Daoy (cell line): ENCODE data around the gene UBR3. TPM values are rescaled to one million over a fixed set of nuclear protein-coding genes. Genes with fewer than 3 reads are reported as not detected.
A peak's percentile ranks its signal among the peaks of the same experiment; 100 is the strongest.
"Not testable (repeated sequence)": the region's sequence is repeated elsewhere in the genome, so short reads cannot be mapped to it uniquely, and the experiment has no call there.

Experiments used
- DNase-seq: peaks from one replicate; pipeline ENCODE4 v3.0.0-alpha.2; 2015; ENCODE audit warnings: low read depth
- total RNA-seq: library from RNA; depleted of rRNA; stranded (reverse); fragments of >200 nt; shearing (Covaris generic); gene quantifications from 2 replicates; pipeline ENCODE4 v1.2.3, GENCODE V29; 2014

Gene UBR3
- total RNA-seq, 1 experiment from 2014 or later, result 19.7 TPM

DNA sequence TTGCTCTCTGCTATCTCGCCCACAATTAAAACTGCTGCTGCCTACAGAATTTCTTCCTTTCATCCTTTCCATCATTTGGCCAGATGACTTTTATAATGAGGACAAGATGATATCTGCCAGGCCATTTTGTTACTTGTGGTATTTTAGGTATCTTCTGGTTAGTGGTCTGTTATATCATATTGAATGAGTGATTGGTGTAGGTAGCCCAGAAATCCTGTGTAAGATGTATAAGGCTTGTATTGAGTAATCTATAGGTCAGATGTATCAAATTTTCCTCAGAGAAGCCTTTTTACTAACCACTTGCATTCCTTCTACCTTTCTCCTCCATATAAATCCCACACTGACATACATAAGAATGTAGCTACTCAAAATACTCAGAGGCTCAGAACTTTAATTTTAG lies 118.3 kb downstream of the UBR3 start:
- DNase-seq, result no peak

DNA sequence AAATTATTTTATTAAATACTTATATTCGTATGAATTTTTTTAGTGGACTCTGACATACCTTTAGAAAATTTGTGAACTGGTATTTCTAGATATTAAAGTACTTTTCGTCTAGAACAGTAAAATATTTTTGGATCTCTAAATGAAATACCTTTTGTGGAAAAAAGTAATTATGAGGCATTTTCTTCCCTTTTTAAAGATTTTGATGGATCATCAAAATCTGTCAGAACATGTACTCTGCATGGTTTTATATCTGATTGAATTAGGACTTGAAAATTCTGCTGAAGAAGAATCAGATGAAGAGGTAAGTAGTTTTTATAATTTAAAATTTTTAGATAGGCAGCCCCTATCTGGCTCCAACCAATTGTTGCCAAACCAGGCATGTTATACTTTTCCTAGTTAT lies 118.8 kb downstream of the UBR3 start:
- DNase-seq, result no peak

DNA sequence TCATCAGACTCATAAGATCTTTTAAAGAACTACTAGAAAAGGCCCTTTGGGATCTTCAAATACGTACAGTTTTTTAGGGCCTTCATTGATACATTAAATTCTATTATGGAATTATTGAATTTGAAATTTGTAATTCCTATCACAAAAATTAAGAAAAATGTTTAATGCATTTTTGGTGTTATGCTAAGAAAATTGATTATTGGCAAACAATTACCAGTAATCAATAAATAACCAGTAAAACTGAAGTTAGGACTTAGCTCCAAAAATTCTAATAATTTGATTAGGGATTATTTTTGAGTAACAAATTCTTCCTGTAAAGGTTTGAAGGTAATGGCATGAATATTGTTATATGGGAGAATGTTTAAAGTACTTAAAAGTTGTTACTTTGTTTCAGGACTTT lies 119.3 kb downstream of the UBR3 start:
- no peak for DNase-seq

DNA sequence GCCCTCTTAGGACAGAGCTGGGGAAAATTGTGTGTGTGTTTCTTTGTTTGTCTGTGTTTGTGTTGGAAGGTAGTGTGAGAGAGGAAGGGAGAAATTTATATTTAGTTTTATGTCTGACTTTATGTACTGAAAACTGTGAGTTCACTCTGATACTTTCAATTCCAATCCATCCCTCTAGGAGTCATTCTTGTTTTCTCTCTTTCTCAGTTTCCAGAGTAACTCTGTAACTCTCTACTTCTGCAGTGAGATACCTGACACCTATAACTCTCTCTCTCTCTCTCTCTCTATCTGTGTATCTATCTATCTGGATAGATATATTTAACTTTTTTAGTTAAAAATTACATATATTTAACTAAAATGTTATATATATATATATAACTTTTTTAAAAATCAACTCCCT lies 128.7 kb downstream of the UBR3 start:
- no peak for DNase-seq

DNA sequence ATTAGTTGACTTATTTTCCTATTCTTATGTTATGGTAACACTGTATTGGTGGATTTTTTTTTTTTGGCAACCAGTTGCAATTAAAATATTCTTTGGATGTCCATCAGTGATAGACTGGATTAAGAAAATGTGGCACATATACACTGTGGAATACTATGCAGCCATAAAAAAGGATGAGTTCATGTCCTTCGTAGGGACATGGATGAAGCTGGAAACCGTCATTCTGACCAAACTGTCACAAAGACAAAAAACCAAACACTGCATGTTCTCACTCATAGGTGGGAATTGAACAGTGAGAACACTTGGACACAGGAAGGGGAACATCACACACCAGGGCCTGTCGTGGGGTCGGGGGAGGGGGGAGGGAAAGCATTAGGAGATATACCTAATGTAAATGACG lies 130.0 kb downstream of the UBR3 start:
- DNase-seq, result not testable (repeated sequence)

DNA sequence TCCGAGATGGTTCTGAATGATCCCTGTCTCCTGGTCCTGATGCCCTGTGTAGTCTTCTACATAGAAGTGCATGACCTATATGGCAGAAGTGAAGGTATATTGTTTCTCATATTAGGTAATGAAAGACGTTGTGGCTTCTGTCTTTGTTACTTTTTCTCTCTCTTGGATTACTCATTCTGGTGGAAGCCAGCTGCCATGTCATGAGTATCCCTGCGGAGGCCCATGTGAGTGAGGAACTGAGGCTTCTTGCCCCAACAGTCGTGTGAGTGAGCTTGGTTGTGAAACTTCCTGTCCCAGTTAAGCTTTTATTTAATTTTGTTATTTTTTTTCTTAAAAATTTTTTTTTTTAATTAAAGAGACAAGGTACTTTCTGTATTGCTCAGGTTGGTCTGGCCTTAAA lies 134.7 kb downstream of the UBR3 start:
- peak; percentile 37 for DNase-seq

DNA sequence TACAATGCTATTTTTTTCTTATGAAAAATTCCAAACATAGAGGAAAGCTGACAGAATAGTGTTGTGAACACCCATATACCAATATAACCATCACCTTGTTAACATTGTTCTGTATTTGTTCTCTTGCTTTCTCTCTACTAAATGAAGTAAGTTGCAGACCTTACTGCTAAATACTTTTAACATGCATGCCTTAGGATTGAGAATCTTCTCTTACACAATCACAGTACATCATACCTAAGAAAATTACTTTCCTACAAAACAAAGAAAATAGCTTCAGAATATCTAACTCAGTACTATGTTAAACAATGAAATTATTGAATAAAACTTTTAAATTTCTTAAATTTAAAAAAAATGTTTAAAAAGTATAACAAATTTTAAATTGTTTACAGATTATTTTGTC lies 136.5 kb downstream of the UBR3 start:
- no peak for DNase-seq

DNA sequence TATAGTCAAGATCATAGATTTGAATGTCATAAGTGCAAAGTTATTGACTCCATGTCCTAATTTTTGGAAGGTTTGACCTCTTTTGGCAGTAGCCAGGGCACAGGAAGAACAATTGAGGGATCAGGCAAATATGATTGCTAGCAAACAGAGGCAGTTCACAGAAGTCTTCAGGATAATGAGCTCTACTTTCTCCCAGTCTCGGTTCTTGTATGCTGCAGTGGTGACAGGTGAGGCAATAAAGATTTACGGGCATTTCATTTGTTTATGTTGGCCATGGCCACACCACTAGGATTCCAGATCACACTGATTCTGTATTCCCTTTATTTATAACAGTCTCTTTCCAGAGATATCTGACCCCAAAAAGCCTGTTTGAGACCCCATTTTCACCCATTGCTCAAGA lies 137.5 kb downstream of the UBR3 start:
- no peak for DNase-seq

DNA sequence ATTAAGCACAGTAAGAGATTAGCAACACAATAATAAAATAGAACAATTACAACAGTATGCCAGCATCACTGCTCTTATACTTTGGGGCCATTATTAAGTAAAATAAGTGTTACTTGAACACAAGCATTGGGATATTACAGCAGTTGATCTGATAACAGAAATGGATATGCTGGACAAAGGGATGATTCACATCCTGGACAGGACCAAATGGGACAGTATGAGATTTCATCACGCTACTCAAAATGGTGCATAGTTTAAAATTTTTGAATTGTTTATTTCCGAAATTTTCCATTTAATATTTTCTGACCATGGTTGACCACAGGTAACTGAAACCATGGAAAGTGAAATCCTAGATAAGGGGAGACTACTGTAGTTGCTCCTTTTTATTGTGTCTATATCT lies 138.2 kb downstream of the UBR3 start:
- peak; percentile 9 for DNase-seq

DNA sequence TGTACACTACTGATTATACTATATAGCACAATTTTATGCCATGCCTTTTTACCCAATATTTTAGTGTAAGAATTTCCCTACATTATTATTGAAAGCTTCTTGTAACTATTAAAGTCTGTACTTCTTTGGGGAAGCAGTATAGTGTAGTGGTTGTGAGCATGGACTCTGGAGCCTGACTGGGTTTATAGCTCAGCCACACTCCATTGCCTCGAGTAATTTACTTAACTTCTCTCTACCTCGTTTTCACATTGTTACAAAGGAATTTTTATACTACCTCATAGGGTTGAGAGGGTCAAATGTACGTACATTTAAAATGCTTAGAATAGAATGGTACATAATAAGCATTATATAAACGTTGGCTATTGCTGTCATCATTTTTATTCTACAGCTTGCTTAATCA lies 139.2 kb downstream of the UBR3 start:
- no peak for DNase-seq

DNA sequence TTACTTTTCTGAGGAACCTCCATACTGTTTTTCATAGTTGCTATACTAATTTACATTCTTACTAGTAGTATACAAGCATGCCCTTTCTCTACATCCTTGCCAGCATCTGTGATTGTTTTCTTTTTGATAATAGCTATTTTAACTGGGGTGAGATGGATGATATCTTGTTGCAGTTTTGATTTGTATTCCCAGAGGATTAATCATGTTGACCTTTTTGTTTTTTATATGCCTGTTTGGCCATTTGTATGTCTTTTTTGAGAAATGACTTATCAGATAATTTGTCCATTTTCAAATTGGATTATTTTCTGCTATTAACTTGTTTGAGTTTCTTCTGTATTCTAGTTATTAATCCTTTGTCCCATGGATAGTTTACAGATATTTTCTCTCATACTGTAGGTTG lies 141.5 kb downstream of the UBR3 start:
- DNase-seq, result no peak

DNA sequence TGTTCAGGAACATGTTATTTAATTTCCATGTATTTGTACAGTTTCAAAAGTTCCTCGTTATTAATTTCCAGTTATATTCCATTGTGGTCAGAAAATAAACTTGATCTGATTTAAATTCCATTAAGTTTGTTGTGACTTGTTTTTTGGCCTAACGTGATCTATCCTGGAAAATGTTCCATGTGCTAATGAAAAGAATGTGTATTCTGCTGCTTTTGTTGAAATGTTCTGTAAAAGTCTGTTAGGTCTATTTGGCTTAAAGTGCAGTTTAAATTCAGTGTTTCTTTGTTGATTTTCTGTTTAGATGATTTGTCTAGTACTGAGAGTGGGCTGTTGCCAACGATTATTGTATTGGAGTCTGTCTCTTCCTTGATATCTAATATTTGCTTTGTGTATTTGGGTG lies 148.0 kb downstream of the UBR3 start:
- DNase-seq, result no peak

DNA sequence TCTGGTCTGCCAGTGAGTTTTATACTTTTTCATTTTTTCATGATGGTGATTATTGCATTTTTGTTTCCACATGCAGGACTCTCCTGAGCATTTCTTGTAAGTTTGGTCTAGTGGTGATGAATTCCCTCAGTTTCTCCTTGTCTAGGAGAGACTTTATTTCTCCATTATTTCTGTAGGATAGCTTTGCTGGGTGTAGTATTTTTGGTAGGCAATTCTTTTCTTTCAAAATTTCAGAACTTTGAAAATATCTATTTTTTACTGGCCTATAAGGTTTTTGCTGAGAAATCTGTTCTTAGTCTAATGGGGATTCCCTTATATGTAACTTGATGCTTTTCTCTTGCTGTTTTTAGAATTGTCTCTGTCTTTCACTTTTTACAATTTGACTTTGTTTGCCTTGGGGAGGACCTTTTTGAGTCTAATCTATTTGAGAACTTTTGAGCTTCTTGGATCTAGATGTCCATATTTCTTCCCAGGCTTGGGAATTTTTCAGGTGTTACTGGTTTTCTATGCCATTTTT lies 149.1 kb downstream of the UBR3 start:
- DNase-seq, result no peak

DNA sequence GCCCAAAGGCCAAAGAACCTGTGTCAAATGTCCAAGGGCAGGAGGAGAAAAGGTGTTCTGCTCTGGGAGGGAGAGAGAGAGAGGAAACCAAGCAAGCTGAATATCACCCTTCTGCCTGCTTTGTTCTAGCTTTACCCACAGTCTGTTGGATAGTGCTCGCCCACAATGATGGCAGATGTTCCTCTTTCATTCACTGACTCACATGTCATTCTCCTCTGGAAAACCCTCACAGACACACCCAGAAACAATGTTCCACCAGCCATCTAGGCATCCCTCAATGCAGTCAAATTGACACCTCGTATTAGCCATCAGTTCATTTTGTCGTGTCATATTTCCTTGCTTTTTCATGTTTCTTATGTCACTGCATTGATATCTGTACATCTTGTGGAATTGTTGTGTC lies 150.3 kb downstream of the UBR3 start:
- DNase-seq, result no peak

DNA sequence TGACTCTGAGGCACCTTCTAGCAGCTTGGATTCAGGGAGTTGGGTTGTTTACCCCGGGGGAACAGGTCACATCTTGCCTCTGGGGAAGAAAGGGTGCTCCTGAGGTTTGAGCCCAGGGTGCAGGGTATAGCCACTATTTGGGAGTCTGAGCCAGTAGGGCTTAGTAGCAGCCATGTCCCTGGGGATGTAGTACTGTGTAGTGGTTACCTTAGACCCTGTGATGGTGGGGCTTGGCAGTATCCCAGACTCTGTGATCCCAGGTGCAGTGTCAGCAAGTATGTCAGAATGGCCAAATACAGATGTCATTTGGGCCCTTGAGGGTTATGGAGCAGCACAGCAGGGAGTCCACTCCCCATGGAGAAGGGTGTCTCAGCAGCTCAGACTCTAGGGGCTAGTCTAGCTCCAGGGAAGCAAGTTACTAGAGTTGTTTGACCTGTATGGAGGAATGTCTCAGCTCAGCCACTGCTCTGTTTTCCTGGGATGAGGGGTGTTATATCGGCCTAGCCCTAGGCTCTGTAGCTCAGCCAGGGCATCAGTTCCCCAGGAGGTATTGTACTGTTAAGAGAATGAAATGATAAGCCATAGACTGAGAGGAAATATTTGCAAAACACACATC lies 151.3 kb downstream of the UBR3 start:
- no peak for DNase-seq

DNA sequence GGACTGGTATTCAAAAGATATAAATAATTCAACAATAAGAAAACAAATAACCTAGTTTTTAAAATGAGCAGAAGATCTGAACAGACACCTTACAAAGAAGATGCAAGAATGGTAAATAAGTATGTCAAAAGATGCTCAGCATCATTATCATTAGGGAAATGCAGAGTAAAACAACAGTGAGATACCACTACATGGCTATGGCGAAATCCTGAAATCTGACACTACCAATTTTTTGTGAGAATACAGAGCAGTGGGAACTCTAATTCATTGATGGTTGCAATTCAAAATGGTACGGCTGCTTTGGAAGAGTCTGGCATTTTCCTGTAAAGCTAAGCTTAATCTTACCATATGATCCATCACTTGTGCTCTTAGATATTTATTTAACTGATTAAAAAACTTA lies 151.8 kb downstream of the UBR3 start:
- DNase-seq, result no peak

DNA sequence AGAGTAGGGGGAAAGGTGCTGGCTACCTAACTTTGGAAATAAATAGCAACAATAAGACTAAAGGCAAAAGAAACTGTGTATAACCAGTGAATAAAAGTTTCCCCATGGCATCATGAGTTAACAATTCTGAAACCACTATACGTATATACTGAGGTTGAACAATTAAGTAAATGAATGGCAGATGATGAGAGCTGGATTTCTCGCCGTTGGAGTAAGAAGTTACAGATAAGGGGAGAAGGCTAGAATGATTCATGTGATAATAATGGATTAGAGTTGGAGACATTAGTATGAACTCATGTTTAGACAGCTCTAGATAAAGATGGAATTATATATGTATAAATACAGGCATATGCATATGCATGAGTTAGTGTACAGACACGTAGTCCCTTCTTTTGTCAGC lies 152.7 kb downstream of the UBR3 start:
- no peak for DNase-seq

DNA sequence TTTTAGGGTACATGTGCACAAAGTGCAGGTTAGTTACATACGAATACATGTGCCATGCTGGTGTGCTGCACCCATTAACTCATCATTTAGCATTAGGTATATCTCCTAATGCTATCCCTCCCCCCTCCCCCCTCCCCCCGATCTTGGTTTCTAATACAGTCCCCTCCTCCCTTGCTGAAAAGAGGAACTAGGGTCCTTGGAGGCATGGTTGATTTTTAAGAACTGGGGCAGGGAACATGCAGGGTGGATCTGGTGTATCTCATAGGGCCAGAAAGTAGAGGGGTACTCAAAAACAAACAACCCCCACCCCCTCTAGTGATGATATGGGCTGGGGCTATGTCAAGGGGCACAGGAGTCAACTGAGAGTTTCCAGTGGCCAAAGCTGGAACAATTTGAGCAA lies 153.4 kb downstream of the UBR3 start:
- no peak for DNase-seq

DNA sequence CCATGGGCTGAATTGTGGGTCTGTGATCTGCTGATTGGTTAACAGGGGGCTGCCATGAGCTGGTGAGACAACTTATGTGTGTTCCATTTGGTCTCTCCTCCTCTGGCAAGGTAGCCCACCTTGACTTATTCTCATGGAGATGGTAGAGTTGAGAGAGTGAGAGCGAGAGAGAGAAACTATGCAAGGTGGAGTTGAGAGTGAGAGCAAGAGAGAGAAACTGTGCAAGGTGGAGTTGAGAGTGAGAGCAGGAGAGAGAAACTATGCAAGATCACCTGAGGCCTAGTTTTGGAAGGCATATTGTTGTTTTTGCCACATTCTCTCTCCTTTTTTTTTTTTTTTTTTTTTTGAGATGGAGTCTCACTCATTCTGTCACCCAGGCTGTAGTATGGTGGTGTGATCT lies 155.7 kb downstream of the UBR3 start:
- no peak for DNase-seq

DNA sequence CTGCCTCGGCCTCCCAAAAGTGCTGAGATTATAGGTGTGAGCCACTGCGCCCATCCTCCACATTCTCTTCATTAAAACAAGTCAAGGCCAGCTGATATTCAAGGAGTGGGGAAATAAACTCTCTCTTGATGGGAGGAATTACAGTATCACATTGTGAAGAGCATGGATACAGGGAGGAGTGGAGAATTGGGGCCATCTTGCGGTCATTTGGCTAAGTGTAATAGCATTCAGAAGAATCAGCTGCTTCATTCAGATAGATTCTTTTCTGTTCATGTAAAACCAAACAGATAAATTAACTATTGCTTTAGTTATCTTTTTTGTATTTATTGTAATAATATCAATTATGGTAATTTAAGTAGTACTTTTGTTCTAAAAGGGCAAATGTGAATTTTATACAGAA lies 156.3 kb downstream of the UBR3 start:
- no peak for DNase-seq

DNA sequence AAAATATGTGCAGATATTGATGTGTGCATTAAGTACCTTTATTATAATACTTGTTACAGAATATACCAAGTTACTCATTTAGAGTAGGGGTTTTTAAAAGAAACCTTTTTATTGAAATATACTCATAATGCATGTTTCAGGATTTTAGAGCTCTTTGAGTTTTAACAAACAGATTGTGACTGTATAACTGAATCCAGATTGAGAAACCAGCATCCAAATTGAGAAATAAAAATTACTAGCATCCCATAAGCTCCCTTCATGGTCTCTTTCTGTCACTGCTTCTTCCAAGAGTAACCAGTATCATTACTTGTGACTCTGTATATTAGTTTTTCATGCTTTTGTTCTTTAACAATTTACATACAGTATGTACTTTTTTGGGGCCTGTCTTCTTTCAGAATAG lies 156.9 kb downstream of the UBR3 start:
- no peak for DNase-seq

DNA sequence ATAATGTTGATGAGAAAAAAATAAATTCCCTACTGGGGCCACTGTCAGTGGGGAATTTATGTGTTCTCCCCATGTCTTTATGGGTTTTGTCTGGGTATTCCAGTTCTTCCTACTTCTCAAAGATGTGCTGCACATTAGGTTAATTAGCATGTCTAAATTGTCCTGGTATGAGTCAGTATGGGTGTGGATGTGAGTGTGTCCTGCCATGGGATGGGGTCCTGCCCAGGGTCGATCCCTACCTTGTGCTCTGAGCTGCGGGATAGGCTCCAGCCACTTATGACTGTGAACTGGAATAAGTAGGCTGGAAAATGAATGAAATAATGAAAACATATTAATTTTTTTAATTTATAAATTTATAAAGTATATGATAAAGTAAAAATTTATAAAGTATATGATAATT lies 167.5 kb downstream of the UBR3 start:
- no peak for DNase-seq

DNA sequence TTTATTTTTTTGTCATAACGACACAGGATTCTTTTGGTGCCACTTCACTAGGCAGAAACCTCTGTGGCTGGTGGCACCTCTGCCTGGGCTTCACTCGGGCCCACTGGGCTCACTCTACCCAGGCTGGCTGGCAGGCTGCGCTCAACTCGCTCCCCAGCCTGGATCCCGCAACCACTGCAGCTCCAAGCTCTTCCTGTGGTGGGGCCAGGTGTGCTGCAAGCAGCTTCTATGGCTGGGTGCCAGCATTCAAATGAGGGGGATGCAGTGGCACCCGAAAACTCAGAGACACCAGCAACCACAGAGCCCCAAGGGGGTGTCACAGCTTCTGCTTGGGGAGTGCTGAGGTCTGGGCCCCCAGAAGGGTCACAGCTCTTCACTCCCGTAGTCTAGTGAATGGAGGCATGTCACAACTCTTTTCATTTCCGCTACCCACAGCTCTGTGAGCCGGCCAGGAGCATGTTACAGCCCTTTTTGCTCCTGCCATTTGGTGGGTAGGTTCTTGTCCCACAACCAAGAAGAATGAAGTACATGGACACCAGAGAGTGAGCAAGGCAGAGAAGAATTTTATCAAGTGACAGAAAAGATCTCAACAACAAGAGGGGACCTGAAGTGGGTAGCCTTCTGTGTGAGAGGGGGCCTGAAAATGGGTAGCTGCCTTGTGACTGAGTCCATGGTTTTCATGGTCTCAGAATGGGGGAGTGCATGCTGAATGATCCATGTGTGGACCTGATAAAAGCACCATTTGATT lies 170.1 kb downstream of the UBR3 start:
- no peak for DNase-seq

DNA sequence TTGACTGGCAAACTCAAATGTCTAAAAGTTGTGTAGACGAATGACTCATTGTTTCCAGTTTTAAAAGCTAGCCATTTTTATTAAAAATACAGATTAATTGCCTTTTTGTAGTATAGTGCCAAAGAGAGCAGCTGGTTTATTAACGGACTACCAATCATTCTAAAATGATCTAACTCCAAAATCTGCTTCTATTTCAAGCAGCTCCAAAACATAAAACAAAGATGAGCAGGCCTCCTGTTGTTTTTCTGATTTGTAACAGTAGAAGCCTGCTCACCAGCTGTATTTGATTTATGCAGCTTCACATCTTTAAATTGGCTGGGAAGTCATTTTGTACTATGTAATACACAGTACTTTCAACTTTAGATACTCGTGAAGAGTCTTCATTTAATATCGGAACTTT lies 171.8 kb downstream of the UBR3 start:
- no peak for DNase-seq
